Astrocyte of the hippocampus (primary cell): ENCODE measurements around the gene ARMCX4.
"Not testable (repeated sequence)": the region's sequence is repeated elsewhere in the genome, so short reads cannot be mapped to it uniquely, and the experiment has no call there.

ENCODE experiments used
- DNase-seq: peaks from one replicate; pipeline ENCODE4 v3.0.0; 2011; ENCODE audit warnings: low read depth, low spot score

ARMCX4 gene

DNA sequence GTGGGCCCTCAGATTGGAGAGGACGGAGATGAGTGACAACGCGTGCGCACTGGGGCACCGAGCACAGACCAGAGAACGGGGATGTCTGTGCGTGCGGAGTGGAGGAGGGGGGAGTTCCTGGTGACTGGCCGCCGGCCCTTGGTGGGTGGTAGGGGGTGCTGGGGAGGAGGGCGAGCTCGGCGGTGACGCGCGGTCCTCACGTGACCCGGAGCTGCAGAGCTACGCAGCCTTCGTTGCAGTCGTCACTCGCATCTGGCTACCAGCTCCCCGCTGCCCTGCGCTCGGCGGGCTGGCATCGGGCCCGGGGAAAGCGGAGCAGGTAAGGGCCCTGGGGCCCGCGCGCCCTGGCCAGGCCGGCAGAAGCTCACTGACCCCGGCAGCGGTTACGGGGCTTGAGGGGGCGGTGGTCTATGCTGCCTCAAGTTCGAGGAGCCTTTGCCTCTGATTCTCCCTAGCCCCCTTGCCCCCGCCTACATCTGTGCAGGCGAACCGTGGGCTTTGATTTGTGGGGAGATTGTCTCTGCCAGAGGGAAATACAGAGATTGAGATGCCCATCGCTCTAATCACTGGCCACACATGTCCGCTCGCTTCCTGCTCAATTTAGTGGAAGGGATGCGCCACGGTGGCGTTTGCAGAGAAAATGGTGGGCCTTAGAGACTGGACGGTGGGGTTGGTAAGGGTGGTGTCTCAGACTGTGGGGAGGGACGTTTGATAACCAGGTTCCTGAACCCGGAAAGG, at the start of gene ARMCX4:
Gene ARMCX4 (plus strand): TSS at position 245 of the 738 bp plus-strand sequence. CDS start 3,134 bp downstream, outside the sequence.
- peak; percentile 74 for DNase-seq

DNA sequence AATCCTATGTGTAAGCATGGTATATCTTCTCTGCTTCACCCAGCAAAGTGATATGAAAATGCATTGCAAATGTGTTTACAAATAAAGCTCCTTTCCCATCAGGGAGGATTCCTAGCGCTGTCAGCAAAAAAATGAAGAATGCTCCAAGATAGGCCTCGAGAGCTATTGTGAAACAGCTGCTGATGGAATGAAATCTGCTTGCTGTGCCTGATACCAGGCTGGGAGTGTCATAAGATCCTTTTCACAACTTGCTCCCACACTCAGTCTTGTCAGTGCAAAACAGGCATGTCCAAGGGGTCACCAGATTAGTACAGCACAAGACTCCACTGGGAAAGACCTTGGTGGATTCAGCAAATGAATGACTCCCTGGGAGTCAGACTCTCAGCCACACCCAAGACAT, 43.2 kb upstream of the ARMCX4 start:
- no peak for DNase-seq

DNA sequence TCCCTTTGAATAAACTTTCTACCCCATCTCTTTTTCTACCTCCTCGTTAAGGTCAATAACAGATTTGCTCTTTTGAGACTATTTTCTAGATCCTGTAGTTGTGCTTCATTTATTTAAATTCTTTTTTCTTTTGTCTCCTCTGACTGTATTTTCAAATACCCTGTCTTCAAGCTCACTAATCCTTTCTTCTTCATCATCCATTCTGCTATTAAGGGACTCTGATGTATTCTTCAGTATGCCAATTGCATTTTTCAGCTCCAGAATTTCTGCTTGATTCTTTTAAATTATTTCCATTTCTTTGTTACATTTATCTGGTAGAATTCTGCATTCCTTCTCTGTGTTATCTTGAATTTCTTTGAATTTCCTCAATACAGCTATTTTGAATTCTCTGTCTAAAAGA, 36.0 kb upstream of the ARMCX4 start:
- no peak for DNase-seq

DNA sequence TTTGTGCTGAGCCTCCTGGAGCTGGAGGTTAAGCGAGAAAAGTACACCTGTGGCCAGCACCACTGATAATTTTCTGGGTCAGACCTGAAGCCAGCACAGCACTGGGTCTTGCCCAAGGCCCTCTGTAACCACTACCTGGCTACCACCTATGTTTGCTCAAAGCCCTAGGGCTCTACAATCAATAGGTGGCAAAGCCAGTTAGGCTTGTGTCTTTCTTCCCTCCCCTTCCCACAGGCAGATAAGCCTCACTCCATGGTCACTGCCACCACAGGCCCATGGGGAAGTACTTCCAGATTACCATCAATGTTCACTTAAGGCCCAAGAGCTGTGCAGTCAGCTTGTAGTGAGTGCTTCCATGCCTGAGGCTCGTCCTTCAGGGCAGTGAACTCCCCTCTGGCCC, 35.2 kb upstream of the ARMCX4 start:
- DNase-seq = no peak

DNA sequence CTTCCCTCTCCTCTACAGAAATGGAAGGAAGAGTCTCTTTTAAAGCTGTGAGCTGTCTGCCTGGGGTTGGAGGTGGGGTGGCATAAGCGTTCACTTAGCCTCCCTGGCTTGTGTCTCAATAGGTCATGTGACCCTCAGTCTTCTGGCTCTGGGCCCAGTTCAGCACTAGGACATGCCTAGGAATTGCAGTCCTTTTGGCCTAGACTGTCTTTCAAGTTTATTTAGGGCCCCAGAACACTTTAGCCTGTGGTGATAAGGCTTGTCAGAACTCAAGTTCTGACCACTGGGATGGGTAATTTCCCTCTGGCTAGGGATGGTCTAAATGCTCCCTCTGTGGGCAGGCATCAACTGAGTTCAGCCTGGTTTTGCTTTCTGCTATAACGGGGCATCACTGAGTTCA, 34.3 kb upstream of the ARMCX4 start:
- no peak for DNase-seq

DNA sequence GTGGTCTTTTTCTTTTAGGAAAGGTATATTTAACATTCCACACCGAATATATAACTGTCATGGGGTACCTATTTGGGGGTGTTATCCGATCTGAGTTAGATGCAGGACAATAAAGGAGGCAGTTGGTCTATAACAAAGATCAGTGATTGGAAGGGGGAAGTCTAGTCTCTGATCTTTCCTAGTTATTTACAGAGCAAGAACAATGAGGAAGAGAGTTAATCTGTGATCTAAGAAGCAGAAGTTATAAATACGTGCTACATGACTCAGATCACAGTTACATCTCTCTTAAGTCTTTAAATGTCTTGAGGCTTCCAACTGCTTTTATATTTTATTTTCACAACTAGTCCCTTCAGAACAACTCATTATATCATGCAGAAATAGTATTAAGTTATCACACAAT, 33.2 kb upstream of the ARMCX4 start:
- DNase-seq = no peak

DNA sequence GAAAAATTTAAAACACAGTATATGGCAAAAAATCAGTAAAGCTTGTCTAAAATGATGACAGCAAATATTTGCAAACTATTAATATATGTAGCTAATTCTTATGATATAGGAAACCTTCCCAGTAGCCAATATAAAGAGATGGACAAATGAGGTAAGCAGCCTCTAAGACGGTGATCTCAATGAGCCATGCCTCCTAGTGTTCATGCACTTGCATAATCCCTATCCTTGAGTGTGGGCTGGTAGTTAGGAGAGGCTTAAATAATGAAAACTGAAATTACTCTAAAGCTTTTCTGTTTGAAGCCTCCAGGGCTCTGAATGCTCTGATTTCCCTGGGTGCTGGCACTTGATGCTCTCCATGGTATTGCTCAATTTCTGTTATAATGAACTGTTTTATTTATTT, 24.6 kb upstream of the ARMCX4 start:
- DNase-seq = no peak

DNA sequence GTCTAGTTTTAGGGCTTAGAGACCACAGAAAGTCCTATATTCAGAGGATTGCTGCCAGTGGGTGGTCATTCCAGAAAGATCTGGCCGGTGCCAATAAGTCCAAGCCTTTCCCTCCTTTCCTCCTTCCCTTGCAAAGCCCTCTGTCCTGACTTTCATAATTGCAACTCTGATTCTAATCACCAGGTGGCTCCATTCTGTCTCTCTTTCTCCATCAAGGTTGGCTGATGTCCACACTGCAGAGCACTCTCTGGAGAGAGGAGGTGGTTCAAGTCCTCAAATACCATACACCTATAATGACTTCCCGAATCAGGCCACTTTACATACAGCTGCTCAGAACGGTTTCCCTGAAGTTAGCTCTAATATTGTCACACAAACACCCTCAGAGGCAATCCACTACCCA, 22.4 kb upstream of the ARMCX4 start:
- peak; percentile 43 for DNase-seq

DNA sequence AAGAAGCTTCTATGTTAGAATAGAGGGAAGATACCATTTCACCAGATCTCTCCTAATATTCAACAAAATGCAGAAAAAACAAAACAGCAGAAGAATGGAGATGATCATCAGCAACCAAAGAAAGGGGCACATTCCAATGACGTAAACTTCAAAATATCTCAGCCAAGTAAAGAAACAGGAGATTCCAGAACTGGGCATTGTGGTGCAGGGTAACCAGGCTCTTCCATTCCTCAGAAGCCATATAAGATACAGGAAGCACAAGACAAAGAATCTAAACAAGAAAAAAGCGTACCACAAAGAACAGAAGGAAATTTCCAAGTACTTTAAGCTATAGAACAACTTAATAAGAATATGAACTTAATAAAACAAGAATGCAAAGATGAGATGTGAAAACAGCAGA, 6.9 kb upstream of the ARMCX4 start:
- peak; percentile 58 for DNase-seq

DNA sequence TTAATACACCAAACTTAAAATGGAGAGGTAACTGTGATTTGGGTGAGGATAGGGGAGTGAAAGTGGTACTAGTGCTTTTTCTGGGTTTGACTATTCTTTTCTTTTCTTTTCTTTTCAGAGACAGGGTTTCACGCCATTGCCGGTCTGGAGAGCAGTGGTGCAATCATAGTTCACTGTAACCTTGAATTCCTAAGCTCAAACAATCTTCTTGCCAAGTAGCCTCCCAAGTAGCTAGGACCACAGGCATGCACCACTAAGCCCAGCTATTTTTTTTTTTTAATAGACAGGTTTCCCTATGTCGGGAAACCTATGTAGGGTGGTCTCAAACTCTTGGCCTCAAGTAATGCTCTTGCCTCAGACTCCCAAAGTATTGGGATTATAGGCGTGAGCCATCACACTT, 3.0 kb upstream of the ARMCX4 start:
- peak; percentile 70 for DNase-seq

DNA sequence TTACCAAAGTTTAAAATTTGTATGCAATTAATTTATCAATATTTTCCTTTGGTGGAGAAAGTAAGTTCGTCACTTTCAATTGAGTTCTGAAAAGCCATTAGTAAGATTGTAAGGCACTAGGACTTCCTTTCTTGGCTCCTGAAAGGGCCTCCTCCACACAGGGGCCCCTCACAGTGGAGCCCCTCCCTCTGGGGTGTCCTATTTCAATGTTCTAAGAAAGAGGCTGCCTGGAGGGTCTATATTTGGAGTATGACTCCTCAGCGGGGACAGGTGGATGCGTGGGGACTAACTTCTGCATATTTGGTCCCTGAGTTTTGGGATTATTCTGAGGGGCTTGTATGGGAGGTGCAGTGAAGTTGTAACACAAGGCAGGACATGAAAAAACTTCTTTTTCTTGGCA, 1.6 kb upstream of the ARMCX4 start:
- no peak for DNase-seq

DNA sequence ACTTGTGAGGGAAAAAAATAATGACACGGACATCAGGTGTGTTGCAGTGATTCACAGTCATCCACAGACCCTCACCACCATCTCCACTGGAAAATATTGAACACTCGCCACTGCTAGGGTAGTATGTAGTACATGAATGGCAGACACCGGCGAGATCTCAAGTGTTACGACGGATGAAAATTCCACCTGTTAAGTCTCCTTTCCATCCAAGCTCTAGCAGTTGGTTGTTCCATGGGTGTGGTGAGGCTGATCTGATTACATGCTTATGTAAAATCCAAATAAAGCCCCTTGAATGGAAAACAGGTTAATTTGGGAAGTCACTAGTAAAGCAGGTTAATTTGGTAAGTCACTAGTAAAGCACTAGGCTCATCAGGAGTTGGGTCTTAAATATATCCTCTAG, 1.1 kb upstream of the ARMCX4 start:
- DNase-seq = no peak

DNA sequence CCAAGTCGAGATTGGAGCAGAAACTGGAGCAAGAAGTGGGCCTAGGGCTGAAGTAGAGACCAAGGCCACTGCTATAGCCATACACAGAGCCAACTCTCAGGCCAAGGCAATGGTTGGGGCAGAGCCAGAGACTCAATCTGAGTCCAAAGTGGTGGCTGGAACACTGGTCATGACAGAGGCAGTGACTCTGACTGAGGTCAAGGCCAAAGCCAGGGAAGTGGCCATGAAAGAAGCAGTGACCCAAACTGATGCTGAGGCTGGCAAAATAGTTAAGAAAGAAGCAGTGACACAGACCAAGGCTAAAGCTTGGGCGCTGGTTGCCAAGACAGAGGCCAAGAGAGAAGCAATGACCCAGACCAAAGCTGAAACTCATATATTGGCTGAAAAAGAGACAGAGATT, 3.5 kb downstream of the ARMCX4 start:
- DNase-seq = no peak

DNA sequence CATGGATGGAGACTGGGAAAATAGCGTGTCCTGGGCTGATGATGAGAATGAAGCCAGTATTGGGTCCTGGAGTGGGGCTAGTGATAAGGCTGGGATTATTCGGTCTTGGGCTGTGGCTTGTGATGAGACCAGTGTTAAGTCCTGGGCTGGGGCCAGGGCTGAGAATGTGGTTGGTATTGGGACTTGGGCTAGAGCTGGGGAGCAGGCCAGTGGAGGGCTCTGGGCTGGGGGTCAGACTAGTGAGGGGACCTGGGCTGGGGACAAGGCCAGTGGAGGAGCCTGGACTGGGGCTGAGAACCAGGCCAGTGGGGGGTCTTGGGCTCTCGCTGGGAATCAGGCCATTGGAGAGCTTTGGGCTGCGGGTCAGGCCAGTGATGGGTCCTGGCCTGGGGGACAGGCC, 6.7 kb downstream of the ARMCX4 start:
- no peak for DNase-seq

DNA sequence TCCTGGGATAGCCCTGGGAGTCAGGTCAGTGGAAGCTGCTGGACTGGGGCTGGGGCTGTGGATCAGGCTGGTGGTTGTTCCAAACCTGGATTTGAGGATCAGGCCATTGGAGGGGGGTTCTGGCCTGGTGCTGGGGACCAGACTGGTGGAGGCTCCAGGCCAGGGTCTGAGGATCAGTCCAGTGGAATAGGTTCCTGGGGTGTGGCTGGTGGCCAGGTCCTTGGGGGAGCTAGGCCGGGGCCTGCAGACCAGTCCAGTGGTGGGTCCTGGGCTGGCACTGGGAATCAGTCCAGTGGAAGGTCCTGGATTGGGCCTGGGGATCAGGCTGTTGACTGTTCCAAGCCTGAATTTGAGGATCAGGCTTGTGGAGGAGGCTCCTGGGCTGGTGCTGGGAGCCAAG, 8.0 kb downstream of the ARMCX4 start:
- DNase-seq = no peak

DNA sequence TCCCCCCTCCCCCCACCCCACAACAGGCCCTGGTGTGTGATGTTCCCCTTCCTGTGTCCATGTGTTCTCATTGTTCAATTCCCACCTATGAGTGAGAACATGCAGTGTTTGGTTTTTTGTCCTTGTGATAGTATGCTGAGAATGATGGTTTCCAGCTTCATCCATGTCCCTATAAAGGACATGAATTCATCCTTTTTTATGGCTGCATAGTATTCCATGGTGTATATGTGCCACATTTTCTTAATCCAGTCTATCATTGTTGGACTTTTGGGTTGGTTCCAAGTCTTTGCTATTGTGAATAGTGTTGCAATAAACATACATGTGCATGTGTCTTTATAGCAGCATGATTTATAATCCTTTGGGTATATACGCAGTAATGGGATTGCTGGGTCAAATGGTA, 17.7 kb downstream of the ARMCX4 start:
- DNase-seq = not testable (repeated sequence)

DNA sequence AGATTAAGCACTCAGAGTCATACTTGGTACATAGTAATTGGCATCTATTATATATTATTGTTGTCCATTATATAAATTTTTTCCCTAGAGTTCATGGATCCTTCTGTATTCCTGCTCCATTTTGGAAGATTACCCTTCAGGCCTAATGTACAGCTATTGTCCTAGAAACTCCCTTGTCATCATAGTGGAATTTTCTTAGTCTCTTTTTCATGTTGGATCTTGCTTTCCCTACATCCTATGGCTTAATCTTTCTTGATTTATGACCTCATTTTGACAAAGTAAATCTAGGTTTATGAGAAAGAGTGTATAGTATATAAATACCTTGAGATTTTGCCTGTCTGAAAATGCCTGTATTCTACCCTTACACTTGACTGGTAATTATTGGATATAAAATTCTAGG, 22.1 kb downstream of the ARMCX4 start:
- DNase-seq = no peak

DNA sequence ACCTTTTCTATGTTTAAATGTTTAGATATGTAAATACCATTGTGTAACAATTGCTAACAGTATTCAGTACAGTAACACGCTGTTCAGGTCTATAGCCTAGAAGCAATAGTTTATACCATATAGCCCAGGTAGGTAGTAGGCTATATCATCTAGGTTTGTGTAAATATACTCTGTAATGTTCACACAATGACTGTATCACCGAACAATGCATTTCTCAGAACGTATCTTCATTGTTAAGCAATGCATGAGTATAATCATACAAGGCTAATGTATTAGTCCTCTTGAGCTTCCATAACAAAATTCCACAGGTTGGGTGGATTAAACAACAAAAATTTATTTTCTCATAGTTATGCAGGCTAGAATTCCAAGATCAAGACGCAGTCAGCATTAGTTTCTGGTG, 22.7 kb downstream of the ARMCX4 start:
- no peak for DNase-seq

DNA sequence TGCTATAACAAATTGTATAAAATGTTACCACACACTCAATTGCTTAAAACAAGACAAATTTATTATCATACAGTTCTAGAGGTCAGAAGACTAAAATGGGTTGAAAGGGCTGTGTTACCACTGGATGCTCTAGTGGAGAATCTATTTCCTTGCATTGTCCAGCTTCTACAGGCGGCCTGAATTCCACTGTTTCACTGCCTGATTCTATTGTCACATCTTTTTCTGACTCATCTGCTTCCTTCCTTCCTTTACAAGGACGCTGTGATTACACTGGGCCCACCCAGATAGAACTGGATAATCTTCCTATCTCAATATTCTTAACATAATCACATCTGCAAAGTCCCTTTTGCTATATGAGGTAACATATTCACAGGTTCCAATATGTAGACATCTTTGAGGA, 45.7 kb downstream of the ARMCX4 start:
- no peak for DNase-seq
